Measurements from ENCODE around the gene HTR4. TPM values are rescaled to one million over a fixed set of nuclear protein-coding genes. Genes with fewer than 3 reads are reported as not detected.

Gene HTR4
- total RNA-seq, 1 experiment from 2014 or later, result not detected

- DNase-seq (ENCODE audit: low read depth, low spot score), result no peak
- ATAC-seq, result no peak
- Histone ChIP-seq H3K9me2 (ENCODE audit: insufficient read depth) (no peaks in the 10 kb centered on the region), H3K27me3 (ENCODE audit: insufficient read depth, low read length) (no peaks in the 10 kb centered on the region), H3K9ac (ENCODE audit: low read length) (no peak overlapping the region), H3K4me2 (ENCODE audit: low read length) (no peak overlapping the region), H2AFZ (ENCODE audit: low read depth, low read length, poor library complexity, severe bottlenecking) (no peak overlapping the region), H3K4me3 (replicated peaks in 1 of 2; ENCODE audit: low read depth in 1 of 2, low read length in 2 of 2) (no peak overlapping the region), H3K9me3 (ENCODE audit: control insufficient read depth in 1 of 2, insufficient read depth in 1 of 2, low read depth in 1 of 2, low read length in 2 of 2) (no peaks in the 10 kb centered on the region), H3K36me3 (ENCODE audit: control insufficient read depth in 1 of 2, insufficient read depth in 2 of 2, low read length in 2 of 2) (no peaks in the 10 kb centered on the region), H3K27ac (ENCODE audit: low read depth, low read length) (no peak overlapping the region), H3K4me1 (ENCODE audit: control insufficient read depth in 1 of 2, insufficient read depth in 2 of 2, low read length in 2 of 2) (no peaks in the 10 kb centered on the region), H3K79me2 (ENCODE audit: insufficient read depth, low read length) (no peaks in the 10 kb centered on the region), H4K20me1 (ENCODE audit: insufficient read depth) (no peaks in the 10 kb centered on the region)
- ChIA-PET POLR2A (no interaction called here), CTCF (no interaction called here), RAD21 (ENCODE audit: low non-redundant PET in 1 of 2, low total read pairs in 2 of 2, uncharacterized antibody in 2 of 2, unreplicated experiment in 2 of 2) (no interaction called here)
- TF ChIP-seq ELF1 (IDR thresholded peaks at IDR 0.05; ENCODE audit: borderline replicate concordance, low read depth) (no peak), RAD21 (IDR thresholded peaks at IDR 0.05; ENCODE audit: low read depth) (no peak), REST (IDR thresholded peaks at IDR 0.05; ENCODE audit: low read depth) (no peak), SRF (IDR thresholded peaks at IDR 0.05; ENCODE audit: low read depth) (no peak), SIN3A (IDR thresholded peaks at IDR 0.05; ENCODE audit: low read depth) (no peak), EZH2 (IDR thresholded peaks at IDR 0.05) (no peak)
- BruUV-seq (replicated peaks), result no TSS peak
- intact Hi-C loops (cut with micrococcal nuclease), result no loop called here
Observed at GRCh38 chr5:148509893-148510292, 144.4 kb downstream of the HTR4 start.

- H3K4me3 ChIP-seq (replicated peaks in 1 of 2; ENCODE audit: low read depth in 1 of 2, low read length in 2 of 2), result no peak overlapping the region
- ChIA-PET RAD21 (ENCODE audit: low non-redundant PET in 1 of 2, low total read pairs in 2 of 2, uncharacterized antibody in 2 of 2, unreplicated experiment in 2 of 2) (no interaction called here), CTCF (no interaction called here), POLR2A (no interaction called here)
- H3K4me2 ChIP-seq (ENCODE audit: low read length), result no peak overlapping the region
- no peak for TF ChIP-seq CEBPB (IDR thresholded peaks at IDR 0.05; ENCODE audit: low read depth)
- no peak for TF ChIP-seq POLR2AphosphoS5 (IDR thresholded peaks at IDR 0.05; ENCODE audit: low read depth, low read length)
- DNase-seq (ENCODE audit: low read depth, low spot score) (no peak), ATAC-seq (no peak)
- no peak overlapping the region for H3K9ac ChIP-seq (ENCODE audit: low read length)
- H3K9me2 ChIP-seq (ENCODE audit: insufficient read depth), result no peaks in the 10 kb centered on the region
- H3K36me3 ChIP-seq (ENCODE audit: control insufficient read depth in 1 of 2, insufficient read depth in 2 of 2, low read length in 2 of 2), result no peaks in the 10 kb centered on the region
- H2AFZ ChIP-seq (ENCODE audit: low read depth, low read length, poor library complexity, severe bottlenecking), result no peak overlapping the region
- no peak overlapping the region for H3K27ac ChIP-seq (ENCODE audit: low read depth, low read length)
- H4K20me1 ChIP-seq (ENCODE audit: insufficient read depth), result no peaks in the 10 kb centered on the region
- BruUV-seq (replicated peaks), result no TSS peak
- intact Hi-C loops (cut with micrococcal nuclease), result no loop called here
- no peaks in the 10 kb centered on the region for H3K79me2 ChIP-seq (ENCODE audit: insufficient read depth, low read length)
- H3K27me3 ChIP-seq (ENCODE audit: insufficient read depth, low read length), result no peaks in the 10 kb centered on the region
- no peaks in the 10 kb centered on the region for H3K9me3 ChIP-seq (ENCODE audit: control insufficient read depth in 1 of 2, insufficient read depth in 1 of 2, low read depth in 1 of 2, low read length in 2 of 2)
- H3K4me1 ChIP-seq (ENCODE audit: control insufficient read depth in 1 of 2, insufficient read depth in 2 of 2, low read length in 2 of 2), result no peaks in the 10 kb centered on the region
Observed at GRCh38 chr5:148507648-148508047, 146.7 kb downstream of the HTR4 start.
